ENCODE data around the gene PUSL1.

The PUSL1 gene, protein sequence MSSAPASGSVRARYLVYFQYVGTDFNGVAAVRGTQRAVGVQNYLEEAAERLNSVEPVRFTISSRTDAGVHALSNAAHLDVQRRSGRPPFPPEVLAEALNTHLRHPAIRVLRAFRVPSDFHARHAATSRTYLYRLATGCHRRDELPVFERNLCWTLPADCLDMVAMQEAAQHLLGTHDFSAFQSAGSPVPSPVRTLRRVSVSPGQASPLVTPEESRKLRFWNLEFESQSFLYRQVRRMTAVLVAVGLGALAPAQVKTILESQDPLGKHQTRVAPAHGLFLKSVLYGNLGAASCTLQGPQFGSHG

DNA sequence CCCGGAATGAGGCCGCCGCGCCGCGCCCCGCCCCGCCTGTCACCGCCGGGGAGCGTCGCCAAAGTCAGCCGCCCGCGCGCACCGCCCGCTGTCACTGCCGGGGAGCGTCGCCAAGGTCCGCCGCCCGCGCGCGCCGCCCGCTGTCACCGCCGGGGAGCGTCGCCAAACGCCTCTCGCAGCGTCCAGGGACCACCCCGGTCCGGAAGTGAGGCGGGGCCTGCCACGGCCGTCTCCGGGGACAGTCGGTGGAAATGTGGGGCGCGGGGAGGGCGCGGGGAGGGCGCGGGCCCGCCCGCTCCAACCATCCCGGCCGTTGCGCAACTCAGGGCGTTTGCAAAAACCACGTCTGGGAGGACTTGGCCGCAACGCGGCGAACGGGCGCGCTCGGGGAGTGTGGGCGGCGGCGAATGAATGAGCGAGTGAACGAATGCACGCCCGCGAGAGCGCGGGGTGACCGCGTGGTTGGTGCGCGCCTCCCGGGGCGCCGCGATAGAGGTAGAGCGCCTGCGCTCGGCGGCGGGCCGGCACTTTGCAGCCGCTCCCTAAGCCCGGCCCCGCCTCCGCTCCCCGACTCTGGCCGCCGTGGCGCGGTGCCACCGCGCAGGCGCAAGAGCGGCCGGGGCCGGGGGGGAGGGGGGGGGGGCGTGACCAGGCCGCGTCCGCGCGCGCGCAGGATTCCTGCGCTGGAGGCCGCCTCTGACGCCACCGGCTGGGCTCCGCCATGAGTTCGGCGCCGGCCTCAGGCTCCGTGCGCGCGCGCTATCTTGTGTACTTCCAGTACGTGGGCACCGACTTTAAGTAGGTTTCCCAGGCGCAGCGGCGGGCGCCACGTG lies at the start of gene PUSL1, which contains the start of gene ACAP3:
TSS of gene PUSL1 (plus strand) at position 675 of the 833 bp plus-strand sequence. CDS start at position 722, 47 bp downstream.
TSS of gene ACAP3 (minus strand) at position 8 of the 833 bp plus-strand sequence. CDS start 115 bp downstream, outside the sequence.
- peak; percentile 88 for DNase-seq (ENCODE audit: low spot score)

DNA sequence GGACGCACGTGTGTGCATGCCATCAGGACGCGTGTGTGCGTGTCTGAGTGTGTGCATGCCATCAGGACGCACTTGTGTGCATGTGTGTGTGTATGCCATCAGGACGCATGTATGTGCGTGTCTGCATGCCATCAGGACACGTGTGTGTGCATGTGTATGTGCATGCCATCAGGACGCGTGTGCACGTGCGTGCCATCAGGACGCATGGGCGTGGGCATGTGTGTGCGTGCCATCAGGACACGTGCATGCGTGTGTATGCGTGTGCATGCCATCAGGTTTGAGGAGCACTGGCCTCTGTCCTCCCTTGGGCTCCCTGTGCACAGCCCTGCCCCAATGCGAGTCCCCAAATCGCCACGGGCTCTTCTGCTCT lies 49.3 kb upstream of the PUSL1 start:
- DNase-seq (ENCODE audit: low spot score): no peak

DNA sequence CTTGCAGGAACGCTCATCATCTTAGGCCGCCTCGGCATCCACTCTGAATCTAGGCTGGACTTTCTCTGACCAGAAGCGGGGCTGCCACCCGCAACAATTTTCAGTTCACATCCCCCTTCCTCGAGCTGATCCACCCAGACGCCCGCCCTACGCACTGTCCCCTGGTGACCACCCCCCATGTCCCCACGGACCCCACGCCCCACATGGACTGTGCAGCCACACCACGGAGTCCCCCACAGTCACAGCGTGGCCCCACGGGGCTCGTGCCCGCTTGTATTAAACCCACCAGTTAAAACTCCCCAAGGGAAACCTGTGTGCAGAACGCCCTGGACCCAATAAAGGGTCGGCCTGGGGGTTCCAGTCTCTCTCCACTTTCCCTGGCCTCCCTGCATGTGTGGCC lies 48.9 kb upstream of the PUSL1 start:
- no peak for DNase-seq (ENCODE audit: low spot score)

DNA sequence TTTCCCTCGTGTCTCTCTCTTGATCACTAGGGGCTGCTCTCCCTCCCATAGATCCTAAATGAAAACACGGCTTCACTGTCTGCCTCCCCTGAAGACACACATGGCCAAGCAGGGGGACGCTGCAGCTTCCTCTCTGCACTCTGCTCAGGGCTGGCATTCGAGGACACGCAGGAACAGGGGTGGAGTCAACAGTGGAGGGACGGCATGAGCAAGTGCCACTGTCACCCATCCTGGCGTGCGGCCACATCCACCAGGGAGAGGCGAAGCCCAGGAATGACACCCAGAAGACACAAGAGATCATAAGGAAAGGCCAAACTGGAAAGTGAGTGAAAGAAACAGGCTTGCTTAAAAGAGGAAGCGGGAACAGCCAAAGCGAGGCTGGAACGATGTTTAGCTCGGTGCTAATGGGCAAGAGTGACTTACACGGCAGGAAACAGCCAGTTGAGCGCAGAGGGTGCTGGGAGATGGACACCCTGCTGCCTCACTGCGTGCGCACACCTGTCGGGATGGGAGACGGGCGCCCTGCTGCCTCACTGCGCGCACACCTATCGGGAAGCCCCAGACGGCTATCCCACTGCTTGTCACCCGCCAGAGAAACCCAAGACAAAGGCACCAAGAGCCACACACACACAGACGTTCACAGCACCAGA lies 48.3 kb upstream of the PUSL1 start:
- DNase-seq (ENCODE audit: low spot score): no peak

DNA sequence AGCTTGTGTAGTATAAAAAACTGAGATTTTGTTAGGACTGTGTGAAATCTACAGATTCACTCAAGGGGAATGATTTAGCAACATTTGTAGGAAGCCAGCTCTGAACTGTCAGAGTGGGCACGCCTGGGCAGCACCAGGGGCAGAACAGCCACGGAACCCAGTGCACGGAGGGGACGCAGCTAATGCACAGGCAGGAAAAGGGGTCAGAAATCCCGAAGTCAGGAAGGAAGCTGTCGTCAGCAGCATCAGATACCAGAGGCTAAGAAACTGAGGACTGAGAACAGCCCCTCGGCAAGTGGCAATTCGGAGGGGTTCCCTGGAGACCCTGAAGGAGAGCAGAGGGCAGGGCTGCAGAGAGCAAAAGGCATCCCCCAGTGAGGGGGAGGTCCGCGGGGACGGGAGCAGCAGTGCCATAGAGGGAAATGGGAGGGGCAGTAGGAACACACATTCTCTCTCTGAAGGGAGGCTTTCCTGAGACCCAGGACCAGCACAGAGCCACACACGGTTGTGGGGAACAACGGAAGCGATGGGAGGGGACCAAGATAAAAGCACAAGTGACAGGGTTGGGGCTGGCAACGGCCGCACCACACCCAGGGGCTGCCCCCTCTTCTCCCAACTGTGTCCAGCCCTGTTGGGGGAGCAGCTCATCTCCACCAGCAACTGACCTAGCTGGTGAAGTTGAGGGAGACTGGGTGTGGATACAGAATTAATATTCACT lies 47.4 kb upstream of the PUSL1 start:
- no peak for DNase-seq (ENCODE audit: low spot score)

DNA sequence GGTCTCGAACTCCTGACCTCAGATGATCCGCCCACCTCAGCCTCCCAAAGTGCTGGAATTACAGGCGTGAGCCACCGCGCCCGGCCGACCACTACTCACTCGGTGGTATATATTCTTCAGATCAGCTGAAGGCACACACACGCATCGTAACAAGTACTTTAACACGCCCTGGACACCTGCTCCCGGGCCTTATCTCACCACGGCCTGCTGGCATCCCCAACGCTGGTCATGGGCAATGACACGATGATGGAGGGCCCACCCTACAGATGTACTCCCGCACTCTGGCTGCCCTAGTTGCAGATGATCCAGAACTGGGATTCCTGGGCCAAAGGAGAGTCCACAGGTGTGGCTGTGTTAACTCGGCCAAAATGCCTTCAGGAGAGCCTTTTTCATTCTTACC lies 46.3 kb upstream of the PUSL1 start:
- no peak for DNase-seq (ENCODE audit: low spot score)

DNA sequence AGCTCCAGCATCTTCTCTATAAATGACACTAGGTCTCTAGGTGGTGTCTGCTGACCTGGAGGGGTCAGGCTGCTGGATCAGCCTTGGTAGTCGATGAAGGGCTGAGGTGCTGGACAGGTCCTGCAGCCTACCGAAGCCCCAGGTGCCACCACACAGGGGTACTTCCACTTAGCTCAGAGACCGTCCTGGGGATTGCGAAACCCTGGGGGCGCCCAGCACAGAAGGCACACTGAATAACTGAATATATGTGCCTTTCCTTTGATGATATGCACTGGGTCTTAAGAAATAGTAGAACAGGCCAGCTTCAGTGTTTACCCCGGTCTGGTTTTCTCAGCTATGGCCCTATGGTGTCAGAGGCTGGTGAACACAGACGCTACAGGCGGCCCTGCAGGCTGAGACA lies 45.6 kb upstream of the PUSL1 start:
- DNase-seq (ENCODE audit: low spot score): no peak

DNA sequence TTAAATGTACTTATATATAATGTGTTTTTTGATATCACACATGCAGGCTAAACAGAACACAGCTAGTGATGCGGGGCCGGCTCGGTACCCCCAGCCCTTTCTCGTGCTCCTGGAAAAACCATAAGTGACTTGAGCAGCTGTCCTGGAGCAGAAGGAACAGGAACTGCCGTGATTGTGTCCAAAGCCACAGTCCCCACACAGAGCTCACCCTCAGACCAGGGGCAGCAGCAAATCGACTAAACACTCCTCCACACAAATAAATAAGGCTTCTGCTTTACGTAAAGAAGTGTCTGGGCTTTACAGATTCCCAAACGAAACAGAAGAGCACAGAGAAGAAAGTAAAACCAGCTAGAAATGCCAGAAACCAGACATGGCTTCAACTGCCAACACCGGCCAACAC lies 44.4 kb upstream of the PUSL1 start:
- DNase-seq (ENCODE audit: low spot score): no peak

DNA sequence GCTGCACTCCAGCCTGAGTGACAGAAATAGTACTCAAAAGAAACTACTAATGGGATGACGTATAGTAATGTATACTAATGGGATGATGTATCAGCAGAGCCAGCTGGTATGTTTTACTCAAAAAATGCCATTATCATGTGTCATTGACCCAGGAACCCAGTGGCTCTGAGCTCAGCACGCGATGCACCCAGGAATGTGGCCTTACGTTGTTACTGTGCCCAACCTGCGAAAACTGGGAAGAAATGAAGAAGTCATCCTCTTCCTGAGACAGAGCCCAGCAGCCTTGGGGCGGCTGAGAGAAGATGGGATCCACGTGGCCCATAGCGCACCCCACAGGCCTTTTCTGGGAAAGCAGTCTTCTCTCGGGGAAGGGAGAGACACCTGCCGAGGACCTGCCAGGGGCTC lies 43.5 kb upstream of the PUSL1 start:
- DNase-seq (ENCODE audit: low spot score): no peak

DNA sequence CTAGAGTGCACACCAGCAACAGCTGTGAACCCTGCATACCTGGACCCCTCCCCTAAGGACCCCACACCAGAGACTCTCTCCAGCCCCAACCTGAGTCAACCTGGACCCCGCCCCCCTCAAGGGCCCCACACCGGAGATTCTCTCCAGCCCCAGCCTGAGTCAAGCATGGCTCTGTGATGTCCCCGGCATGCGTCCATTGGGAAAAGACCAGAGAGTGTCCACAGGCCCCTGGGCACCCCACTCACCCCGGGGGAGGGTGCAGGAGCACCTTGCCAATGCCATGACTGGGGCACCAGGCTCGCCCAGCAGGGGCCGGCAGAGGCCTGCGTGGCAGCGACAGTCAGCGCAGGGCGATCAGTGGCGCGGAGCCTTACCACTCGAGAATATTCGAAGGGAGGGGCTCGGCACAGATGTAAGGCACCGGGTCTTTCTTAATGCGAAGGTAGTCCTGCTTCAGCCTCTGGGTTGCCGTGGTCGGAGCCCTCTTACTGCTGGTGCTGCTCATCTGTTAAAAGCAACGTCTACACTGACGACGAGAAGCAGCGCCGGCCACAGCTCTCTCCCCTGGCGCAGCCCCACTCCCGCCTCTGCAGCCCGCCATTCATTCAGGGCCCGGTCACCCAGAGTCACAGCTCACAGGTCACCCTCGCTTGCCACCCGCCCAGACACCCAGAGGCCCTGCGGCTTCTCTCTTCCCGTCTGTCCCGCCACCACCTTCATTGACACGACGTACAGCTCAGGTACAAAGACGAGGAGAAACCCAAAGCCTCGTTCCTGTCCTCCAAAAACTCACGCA lies 40.7 kb upstream of the PUSL1 start:
- DNase-seq (ENCODE audit: low spot score): no peak

DNA sequence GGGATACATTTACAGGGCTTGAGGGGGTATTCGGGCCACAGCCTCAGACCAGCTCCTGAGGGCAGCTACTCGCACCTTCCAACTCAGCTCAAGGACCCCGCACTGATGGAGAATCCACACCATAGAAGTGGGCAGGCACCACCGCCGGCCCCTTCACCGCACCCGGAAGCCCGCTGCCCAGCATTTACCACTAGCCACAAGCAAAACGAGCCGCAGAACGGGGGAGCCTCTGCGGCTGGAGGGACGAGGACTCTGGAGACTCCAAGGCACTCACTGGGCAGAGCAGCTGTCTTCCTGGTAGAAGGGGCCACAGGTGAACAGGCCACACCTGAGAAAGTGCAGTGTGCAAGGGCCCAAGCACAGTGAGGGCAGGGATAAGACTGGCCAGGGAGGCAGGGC lies 40.1 kb upstream of the PUSL1 start:
- no peak for DNase-seq (ENCODE audit: low spot score)

DNA sequence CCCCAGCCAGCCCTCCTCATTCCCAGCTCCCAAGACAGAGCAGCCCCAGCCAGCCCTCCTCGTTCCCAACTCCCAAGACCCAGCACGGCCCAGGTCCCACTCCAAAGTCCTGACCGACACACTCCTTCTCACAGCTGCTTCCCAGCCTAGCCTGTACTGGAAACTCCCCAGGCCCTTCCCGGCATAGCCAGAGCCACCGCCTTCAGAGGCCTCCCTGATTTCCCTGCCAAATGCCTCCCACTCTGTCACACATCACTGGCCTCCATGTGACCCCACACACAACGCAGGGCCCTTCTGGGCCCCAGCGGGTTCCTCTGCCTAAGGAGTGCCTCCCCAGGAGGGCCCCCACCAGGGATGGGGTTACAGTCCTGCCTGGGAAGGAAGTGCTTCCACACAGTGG lies 37.6 kb upstream of the PUSL1 start:
- DNase-seq (ENCODE audit: low spot score): no peak

DNA sequence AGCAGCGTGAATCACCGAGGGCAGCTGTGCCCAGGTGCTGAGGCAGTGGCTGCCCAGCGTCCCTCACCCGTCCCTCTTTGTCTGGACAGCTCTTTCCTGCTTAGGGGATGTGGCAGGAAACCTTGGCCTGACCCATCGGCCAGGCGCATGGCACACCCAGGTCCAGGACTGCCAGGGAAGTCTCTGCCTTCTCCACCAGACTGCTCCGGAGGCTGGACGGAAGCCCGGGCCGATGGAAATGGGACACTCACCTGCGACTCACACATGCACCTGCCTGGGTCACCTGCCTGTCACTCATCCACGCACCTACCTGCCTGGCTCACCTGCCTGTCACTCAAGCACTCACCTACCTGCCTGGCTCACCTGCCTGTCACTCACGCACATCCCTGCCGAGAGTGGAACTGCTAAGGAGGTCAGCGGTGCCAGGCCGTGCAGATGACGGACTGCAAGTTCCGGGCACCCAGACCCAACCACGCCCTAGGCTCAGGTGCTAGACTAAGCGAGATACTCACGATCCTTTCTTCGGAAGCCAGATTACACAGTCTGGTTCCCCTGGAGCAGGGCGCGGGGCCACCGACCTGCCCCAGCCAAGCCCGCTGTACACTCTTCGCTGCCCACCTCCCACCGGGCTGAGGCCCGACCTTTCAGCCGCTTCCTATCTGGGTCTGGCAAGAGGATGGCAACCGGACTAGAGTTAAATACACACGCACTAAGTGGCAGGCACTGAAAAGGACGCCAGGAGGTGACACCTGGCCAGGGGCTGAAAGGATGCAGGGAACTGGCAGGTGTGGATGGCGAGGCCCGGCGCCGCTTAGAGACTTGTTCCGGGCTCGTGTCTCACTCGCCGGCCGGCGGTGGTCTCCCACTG lies 35.8 kb upstream of the PUSL1 start:
- no peak for DNase-seq (ENCODE audit: low spot score)

DNA sequence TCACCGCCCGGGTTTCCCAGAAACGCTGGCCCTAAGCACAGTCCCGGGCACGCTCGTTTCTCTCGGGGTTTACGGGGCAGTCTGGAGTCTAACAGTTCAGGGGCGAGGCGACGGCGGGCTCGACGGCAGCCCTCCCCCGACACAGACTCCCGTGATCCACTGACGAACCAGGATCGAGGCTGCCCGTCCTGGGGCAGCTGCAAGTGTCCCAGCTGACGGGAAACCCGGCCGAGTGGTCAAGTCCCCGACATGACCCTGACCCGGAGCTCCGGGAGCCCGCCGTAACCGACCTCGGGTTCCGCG lies 35.2 kb upstream of the PUSL1 start:
- no peak for DNase-seq (ENCODE audit: low spot score)

DNA sequence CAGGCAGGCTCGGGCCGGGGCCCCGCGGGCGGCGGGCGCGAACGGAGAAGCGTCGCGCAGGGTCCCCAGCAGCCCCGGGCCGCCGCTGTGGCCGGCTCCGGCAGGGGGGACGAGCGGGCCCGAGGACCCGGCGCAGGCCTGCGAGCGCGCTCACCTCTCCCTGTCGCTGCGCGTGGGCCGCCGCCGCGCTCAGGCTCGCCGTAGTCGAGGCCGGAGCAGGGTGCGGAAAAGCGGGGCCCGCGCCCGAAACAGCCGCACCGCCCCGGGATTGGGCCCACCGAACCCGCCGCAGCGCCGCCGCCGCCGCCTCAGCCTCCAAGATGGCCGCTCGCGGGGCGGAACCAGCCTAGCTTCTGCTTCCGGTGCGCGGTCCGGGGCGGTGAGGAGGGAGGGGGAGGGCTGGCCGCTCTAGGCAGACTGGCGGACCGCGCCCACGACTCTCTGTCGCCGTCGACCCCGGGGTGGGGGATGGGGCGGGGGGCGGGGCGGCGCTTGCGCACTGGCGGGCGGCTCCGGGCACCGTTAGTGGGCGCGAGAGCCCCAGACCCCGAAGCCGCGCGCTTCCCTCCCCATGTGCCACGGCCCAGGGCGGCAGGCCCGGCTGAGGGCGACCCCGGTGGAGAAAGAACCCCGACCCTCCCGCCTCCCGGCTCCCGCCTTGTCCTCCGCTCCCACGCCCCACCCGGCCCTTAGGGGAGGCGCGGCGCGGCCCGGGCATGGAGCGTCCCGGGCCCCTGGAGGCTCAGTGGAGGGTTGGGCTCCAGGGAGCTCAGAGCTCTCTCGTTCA lies 34.7 kb upstream of the PUSL1 start, which contains the start of gene UBE2J2:
TSS of gene UBE2J2 (minus strand) at position 343 of the 787 bp plus-strand sequence. CDS start 5,862 bp downstream, outside the sequence.
- peak; percentile 91 for DNase-seq (ENCODE audit: low spot score)

DNA sequence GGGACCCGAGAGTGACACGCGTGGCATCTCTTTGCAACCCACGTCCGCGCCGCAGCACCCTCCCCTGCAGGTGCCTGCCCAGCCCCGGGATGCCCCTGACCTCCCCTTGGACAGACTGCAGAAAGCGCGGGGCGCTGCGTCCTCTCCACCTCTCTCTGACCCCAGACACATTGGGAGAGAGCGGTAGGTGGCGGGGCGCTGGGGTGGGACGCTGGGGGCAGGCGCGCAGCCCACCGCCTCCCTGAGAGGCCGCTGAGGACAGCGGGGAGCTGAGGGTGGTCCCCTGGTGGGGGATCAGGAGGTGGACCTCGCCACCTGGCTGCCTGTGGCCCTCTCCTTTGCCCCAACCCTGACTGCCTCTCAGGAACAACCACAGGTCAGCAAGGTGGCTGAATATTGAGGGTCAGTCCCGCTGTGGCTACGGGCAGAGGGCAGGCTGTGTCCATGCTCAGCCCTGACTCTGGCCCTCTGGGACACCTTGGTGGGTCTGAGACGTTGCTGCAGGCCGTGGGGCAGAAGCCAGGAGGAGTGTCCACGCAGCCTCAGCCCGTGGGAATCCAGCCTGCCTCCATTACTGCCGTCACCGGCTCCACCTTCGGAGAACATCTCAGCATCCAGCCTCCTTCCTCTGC lies 34.0 kb upstream of the PUSL1 start:
- DNase-seq (ENCODE audit: low spot score): no peak

DNA sequence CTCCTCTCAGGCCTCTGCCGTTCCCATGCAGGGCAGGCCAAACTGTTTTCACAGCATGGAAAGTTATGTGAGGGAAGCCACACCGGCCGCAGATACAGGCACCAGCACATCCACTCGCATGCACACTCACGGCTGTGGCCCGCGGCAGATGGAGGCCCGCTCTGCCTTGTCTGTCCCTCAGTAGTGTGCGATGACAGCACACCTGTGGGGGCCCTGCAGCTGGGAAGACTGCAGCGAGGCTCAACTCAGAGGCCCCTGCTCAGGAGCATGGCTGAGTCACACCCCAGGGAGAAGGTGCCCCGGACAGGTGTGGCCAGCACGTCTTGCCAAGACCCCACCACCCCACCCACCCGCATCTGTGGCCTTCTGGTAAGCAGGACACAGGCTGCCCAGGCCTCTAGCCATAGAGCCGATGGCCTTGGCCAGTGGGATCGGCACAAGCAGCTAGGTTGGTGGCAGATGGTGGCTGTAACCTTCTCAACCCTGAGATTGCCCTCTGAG lies 33.4 kb upstream of the PUSL1 start:
- DNase-seq (ENCODE audit: low spot score): no peak

DNA sequence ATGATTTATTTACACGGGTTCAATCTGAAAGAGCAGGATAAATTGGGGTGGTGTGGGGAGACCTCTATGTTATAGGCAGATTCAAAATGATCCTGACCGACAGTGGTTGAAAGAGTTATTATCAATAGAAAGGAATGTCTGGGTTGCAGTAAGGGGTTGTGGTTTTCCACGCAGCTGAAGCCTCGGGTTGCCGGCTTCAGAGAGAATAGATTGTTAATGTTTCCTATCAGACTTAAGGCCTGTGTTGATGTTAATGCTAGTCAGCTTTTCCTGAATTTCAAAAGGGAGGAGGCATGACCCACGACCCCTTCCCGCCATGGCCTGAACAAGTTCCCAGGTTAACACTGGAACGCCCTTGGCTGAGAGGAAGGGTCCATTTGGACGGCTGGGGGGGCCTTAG lies 32.6 kb upstream of the PUSL1 start:
- no peak for DNase-seq (ENCODE audit: low spot score)

DNA sequence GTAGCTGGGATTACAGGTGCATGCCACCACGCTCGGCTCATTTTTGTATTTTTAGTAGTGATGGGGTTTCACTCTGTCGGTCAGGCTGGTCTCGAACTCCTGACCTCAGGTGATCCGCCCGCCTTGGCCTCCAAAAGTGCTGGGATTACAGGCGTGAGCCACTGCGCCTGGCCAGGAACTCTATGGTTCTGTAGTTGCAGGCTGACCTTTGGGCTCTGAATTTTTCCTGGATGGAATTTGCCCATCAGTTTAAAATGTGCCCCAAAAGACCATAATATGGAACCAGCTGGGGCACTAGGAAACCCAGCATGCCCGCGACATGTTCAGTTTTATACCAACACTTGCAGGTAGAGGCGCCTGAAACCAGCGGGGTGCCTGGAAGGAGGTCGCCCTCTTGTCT lies 29.8 kb upstream of the PUSL1 start:
- no peak for DNase-seq (ENCODE audit: low spot score)
